Left colon (tissue), 2 donors: Measurements from ENCODE around the gene SLCO4A1. TPM values are rescaled to one million over a fixed set of nuclear protein-coding genes. Genes with fewer than 3 reads are reported as not detected.
A peak's percentile ranks its signal among the peaks of the same experiment; 100 is the strongest.

Experiments
- ATAC-seq: fragments of 200-7000 bp; cut with Tn5 transposase; one replicate; pipeline ENCODE4 v1.9.1; 2020; ENCODE audit warnings: mild to moderate bottlenecking, moderate library complexity
- DNase-seq, 2 donors: peaks; one replicate each; pipeline ENCODE4 v3.0.0-alpha.2; 2020
- intact Hi-C, 2 donors: fragments of 100-400 bp; cut with DNase I in 1 of 2; cut with micrococcal nuclease in 1 of 2; formaldehyde crosslinking; loops; one replicate each; pipeline versions ENCODE4 v1.11.2 to v1.14.0; 2022; cut with DNase I, micrococcal nuclease
- total RNA-seq, 2 donors: library from RNA; stranded (reverse); fragmentation: NEBNext Ultra II Directional; extraction: Animal tissue kit (Norgen Biotek cat#: 25700); gene quantifications; one replicate each; pipeline ENCODE4 v1.2.1, GENCODE V29; 2021
- donor health status: DM: no; HTN: no; CAD: no.
- donor health status: DM: yes; HTN: yes; CAD: no.

SLCO4A1 gene
- total RNA-seq, 2 donors from 2014 or later = 15.0 to 22.2 TPM

DNA sequence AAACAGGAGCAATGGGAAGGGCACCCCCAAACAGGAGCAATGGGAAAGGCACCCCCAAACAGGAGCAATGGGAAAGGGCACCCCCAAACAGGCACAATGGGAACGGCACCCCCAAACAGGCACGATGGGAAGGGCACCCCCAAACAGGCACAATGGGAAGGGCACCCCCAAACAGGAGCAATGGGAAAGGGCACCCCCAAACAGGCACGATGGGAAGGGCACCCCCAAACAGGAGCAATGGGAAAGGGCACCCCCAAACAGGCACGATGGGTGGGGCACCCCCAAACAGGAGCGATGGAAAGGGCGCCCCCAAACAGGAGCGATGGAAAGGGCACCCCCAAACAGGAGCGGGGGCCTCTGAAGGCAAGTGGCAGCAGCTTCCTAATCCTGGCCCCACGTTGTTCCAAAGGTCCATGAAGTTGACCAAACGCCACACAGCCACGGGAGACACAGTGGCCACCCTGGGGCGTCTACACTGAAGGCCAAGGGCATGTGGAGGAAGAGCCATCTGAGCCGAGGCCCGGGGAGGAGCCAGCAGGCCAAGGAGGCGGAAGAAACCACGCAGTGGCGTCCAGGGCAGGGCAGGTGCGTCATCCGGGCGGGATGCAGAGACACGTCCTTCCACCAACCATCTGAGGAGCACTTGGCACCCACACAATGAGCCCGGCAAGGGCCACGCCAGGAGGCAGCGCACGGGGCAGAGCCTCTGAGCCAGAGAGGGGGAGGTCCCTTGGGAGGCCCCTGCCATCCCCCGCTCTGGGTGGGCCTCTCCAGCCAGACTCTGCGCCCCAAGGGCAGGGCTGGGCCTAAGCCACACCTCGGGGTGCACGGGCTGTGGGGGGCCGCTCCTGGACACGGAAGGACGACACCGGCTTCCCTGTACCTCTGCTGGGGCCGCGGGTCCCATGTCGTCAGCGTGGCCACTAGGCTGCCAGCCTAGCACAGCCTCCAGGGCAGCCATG is 44.8 kb downstream of the SLCO4A1 start:
- peak; percentile 45 to 59 for DNase-seq
- peak; percentile 84 for ATAC-seq
- intact Hi-C loops = no loop called here

- intact Hi-C loops = no loop called here
- DNase-seq = no peak
- no peak for ATAC-seq
These were observed 45.8 kb downstream of the SLCO4A1 start for GRCh38 chr20:62688083-62688482.

GRCh38 chr20:62688855-62689460 is 46.7 kb downstream of the SLCO4A1 start:
- DNase-seq = no peak
- intact Hi-C loops = no loop called here
- ATAC-seq = no peak

- intact Hi-C loops = no loop called here
- ATAC-seq (no peak), DNase-seq (no peak)
These were observed 47.6 kb downstream of the SLCO4A1 start for GRCh38 chr20:62689861-62690260.

GRCh38 chr20:62690261-62690820 is 48.0 kb downstream of the SLCO4A1 start:
- no peak for DNase-seq
- intact Hi-C loops = no loop called here

DNA sequence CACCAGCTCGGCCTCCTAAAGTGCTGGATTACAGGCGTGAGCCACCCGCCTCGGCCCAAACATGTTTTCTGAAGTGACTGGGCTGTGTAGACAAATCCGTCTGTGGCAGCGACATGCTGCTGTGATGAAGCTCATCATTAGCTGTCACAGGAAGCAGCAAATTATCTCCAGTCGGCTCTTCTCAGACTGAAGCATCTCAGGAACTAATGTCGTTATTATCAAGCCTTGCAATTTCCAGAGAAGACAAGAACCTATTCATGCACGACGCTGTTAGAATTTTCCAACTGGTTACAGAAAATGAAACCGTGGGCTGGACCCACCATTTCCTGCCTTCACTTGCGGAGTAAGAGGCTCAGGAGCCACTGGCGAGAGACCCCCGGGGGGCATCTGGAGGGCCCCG is 49.2 kb downstream of the SLCO4A1 start:
- intact Hi-C loops = no loop called here
- ATAC-seq (no peak), DNase-seq (no peak)

More at GRCh38 chr20:62690261-62690820, 48.0 kb downstream of the SLCO4A1 start:
- no peak for ATAC-seq

DNA sequence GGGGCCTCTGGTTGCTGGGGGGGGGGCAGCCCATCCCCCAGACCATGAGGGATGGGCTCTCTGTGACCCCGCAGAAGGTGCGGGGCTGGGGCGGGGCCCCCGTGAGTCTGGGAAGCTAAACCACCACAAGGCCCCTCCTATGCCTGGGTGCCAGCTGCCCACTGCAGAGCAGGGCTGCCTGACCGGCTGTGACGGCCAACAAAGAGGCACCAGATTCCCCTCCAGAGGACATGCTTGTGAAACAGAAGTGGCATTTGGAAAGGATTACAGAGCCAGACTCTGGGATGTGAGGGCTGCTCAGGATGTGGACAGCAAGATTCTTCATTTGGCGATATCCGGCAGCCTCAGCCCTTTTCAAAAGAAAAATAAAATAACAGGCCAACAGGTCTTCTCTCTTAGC is 49.9 kb downstream of the SLCO4A1 start:
- no peak for DNase-seq
- ATAC-seq = no peak
- intact Hi-C loops = no loop called here

- DNase-seq (no peak), ATAC-seq (no peak)
- intact Hi-C loops = no loop called here
These were observed 50.7 kb downstream of the SLCO4A1 start for GRCh38 chr20:62692801-62693523.

GRCh38 chr20:62693524-62693922 is 51.2 kb downstream of the SLCO4A1 start:
- DNase-seq (no peak), ATAC-seq (no peak)
- intact Hi-C loops = no loop called here

DNA sequence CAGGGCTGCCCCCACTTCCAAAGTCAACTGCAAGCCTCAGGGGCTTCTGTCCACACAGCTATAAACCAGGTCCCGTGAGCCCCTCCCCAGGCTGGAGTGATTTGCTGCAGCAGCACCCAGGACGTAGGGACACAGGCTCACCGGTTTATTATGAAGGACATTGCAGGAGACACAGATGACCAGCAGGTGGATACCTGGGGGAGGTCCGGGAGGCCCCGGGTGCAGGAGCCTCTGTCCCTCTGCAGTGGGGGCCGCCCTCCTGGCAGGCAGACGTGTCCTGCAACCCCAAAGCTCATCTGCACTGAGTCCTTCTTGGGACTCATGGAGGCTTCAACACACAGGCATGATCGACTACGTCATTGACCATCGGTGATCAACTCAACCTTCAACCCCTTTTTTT is 51.8 kb downstream of the SLCO4A1 start:
- intact Hi-C loops = no loop called here

GRCh38 chr20:62694868-62695267 is 52.6 kb downstream of the SLCO4A1 start:
- intact Hi-C loops = no loop called here
- DNase-seq (no peak), ATAC-seq (peak; percentile 64)

More for the DNA sequence above, 51.8 kb downstream of the SLCO4A1 start:
- ATAC-seq = no peak
- DNase-seq = no peak

DNA sequence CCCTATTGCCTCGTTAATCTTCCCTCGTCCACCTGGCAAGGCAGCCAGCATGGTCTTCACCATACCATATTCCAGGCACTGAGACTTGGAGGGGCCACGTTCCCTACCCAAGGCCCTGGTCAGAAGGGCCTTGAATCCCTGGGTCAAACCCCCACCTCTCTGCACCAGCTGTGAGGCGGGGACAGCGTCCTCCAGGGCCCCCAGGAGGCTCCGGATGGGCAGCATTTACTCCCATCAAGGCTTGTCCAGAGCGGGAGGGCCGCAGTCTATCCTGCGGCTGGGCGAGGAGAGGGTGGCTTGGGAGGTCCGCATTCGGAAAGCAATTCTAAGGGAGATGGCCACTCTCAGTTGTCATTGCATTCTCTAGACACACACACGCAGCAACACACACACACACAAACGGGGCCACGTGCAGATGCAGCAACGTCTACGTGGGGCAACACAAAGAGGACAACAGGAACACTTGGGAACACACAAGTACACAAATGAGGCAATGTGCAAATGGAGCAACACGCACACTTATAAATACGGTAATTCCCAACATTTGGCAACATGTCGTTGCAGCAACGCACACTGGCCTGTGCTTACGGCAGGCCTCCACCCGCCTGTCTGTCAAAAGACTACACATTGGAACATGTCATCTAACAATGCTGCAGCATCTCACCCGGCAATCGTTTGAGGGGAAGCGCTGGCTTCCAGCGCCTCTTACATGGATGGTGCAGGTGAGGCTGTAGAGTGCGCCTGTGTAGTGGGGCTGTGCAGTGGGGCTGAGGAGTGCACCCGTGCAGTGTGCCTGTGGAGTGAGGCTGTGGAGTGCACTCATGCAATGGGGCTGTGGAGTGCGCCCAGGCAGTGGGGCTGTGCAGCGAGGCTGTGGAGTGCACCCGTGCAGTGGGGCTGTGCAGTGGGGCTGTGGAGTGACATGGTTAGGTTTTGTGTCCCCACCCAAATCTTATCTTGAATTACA is 53.4 kb downstream of the SLCO4A1 start:
- intact Hi-C loops = no loop called here

GRCh38 chr20:62696434-62696957 is 54.2 kb downstream of the SLCO4A1 start:
- DNase-seq (no peak), ATAC-seq (no peak)
- intact Hi-C loops = no loop called here

More for the DNA sequence above, 53.4 kb downstream of the SLCO4A1 start:
- ATAC-seq (no peak), DNase-seq (no peak)

DNA sequence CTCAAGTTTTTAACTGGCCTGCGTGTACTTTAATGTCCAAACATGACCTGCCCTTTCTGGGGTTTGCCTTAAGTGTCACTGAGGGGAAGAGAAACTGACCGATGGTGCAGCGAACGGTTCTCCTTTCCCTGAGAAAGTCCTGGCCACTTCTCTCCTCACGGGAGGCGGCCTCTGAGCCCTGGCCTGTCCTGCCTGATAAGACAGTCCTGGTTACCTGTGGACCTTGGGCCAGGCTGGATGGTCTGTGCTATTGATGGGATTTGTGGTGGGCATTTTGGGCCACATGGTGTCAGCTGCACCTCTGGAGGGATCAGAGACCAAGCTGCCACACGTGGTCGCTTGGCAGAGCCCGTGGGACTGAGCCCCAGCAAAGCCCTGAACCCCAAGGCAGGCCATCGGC is 54.7 kb downstream of the SLCO4A1 start:
- intact Hi-C loops = no loop called here
- DNase-seq = no peak
- ATAC-seq = no peak

DNA sequence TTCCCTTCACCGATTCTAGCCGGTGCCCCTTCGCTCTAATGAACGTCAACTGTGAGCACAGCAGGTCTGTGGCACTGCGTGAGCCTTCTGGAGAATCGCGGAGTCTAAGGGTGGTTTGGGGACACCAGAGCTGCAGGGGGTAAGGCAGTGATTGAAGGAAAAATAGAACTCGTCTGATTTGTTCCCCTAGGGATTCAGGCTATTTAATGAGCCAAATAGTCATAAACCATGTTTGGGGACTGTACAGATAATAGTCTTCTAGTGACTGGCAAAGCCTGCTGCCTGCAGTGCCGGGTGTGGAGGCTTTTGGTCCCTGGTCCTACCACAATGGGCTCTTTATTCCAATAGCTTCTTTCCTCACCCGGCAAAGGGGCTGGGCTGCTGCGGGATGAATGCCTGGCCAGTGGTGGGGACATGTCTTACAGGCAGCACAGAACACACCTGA is 55.2 kb downstream of the SLCO4A1 start:
- intact Hi-C loops = no loop called here
- DNase-seq (no peak), ATAC-seq (peak; percentile 18)

DNA sequence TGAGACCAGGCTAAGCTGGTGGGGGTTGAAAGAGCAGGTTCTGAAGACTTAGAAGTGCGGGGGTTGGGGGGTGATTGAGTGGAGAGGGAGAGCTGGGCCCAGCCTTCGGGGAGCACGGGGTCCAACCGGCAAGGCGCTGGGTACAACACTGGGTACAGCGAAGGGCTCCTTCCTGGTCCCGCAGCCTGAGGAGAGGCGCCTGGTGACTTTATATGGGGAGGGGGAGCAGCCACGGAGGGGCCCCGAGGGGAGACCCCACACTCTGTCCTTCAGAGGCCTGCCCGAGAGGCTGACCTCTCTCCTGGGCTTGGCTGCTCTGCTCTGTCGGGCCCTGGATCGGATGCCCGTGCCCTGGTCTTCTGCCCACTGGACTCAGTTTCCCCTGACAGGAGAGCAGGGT is 55.9 kb downstream of the SLCO4A1 start:
- no peak for DNase-seq
- no peak for ATAC-seq
- intact Hi-C loops = no loop called here

- no peak for DNase-seq
- no peak for ATAC-seq
- intact Hi-C loops = no loop called here
These were observed 57.0 kb downstream of the SLCO4A1 start for GRCh38 chr20:62699296-62699695.

GRCh38 chr20:62699741-62700140 is 57.4 kb downstream of the SLCO4A1 start:
- intact Hi-C loops = no loop called here
- ATAC-seq (no peak), DNase-seq (no peak)
